A673 (cell line): ENCODE results near the gene MYPN.

Experiments
- CTCF ChIP-seq: fragments of 300-800, 200-600 bp; sonication (generic); conservative IDR thresholded peaks from 2 replicates; pipeline ENCODE4 v1.5.1; 2017; ENCODE audit warnings: low read depth, mild to moderate bottlenecking, antibody characterized with exemption, low read length, moderate library complexity, mixed read lengths
- EZH2 ChIP-seq: fragments of 200-600 bp; sonication (generic); IDR thresholded peaks from 2 replicates; pipeline ENCODE4 v1.6.1; 2017; ENCODE audit warnings: borderline replicate concordance, low read depth, mild to moderate bottlenecking, mixed read lengths, antibody characterized with exemption, low read length; ENCODE audit not compliant: poor library complexity, severe bottlenecking

- no peak for TF ChIP-seq CTCF
- TF ChIP-seq EZH2 = no peak
Observed at GRCh38 chr10:68231817-68232251, 122.5 kb downstream of the MYPN start, which contains the start of gene ATOH7.
